ENCODE data around the gene DENND2C.

Gene DENND2C, protein sequence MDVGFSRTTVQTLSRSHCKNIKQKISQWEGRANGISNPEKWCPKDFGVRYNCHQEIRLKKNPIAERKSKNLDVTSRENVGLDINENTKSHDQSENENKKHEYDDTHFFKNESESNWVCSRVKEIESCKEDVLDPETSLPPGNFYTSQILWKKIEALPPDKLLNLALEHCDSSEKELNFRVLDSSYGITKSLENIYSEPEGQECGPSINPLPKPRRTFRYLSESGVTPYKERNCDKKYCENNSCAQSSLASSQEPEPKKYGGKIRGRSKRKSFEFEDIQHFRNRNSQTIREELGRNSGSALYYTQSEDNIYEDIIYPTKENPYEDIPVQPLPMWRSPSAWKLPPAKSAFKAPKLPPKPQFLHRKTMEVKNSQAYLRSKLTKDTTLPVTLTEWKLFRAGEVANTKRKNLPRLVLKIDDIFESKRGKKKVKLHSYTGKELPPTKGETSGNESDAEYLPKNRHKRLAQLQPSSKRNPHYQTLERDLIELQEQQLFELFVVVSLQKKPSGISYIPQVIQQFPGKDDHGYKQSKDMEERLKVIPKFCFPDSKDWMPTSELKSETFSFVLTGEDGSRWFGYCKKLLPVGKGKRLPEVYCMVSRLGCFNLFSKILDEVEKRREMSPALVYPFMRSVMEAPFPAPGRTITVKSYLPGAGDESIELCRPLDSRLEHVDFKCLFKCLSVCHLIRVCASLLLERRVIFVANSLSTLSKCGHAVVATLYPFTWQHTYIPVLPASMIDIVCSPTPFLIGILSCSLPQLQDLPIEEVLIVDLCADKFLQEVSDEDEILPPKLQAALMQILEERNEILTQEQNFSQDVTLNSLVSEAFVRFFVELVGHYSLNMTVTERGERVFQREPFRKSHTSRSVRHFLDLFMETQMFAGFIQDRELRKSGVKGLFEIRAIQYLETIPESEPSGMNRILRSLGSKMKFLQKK

DNA sequence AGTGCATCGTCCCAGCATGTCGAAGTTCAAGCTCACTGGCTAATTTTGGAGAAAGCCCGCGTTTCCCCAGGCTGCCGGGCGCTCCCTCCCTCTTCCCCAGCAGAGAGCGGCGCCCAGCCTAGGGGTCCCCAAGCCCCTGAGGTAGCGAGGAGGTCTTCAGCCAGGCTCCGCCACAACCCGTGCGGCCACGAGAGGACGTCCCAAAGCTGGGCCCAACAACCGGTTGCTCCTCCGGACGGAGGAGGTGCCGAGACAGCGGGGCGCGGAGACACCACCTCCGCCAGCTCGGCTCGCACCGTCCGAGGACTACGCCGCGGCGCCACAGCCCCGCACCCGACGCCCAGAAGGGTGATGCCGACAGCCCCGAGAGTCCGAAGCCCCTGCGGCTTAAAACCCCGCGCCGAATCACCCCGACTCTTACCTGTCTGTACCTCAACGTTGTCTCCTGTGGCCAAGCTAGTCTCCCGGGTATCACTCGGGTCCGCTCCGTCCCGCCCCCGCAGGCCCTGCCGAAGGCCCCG is at the start of gene DENND2C:
TSS of gene DENND2C (minus strand) at position 488 of the 521 bp plus-strand sequence. CDS start 44,065 bp downstream, outside the sequence.
- Histone ChIP-seq H3K36me3 (no peaks in the 10 kb centered on the region), H3K4me1 (ENCODE audit: control insufficient read depth in 1 of 2, insufficient read depth in 1 of 2, low read depth in 1 of 2, low read length in 1 of 2) (peaks cover 11 to 27% of the 10 kb centered on the region in 2 experiments), H3K9me3 (no peaks in the 10 kb centered on the region), H3K27ac (peak within 1 kb of the TSS; percentile 49), H3K4me3 (ENCODE audit: low read depth in 1 of 2, low read length in 1 of 2) (peak within 1 kb of the TSS; percentile 63 to 75), H3K27me3 (peaks cover 64% of the 10 kb centered on the region)
- TF ChIP-seq, protein P1, sequence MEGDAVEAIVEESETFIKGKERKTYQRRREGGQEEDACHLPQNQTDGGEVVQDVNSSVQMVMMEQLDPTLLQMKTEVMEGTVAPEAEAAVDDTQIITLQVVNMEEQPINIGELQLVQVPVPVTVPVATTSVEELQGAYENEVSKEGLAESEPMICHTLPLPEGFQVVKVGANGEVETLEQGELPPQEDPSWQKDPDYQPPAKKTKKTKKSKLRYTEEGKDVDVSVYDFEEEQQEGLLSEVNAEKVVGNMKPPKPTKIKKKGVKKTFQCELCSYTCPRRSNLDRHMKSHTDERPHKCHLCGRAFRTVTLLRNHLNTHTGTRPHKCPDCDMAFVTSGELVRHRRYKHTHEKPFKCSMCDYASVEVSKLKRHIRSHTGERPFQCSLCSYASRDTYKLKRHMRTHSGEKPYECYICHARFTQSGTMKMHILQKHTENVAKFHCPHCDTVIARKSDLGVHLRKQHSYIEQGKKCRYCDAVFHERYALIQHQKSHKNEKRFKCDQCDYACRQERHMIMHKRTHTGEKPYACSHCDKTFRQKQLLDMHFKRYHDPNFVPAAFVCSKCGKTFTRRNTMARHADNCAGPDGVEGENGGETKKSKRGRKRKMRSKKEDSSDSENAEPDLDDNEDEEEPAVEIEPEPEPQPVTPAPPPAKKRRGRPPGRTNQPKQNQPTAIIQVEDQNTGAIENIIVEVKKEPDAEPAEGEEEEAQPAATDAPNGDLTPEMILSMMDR (IDR thresholded peaks at IDR 0.05): no peak

DNA sequence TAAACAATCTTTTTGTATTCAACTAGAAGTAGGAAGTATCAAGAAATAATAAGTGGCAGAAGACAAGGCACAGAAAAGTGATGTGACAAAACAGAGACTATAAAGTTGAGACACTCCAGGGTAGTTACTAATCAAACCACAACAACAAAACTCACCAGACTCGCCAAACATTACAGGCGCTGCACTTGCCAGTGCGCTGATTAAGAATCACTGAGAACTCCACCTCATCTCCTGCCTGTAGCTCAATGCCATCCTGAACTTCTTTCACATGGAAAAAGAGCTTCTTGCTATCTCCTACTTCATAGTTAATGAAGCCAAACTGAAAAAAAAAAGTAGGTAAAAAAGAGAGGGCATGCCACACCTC is 49.6 kb upstream of the DENND2C start:
- no peaks in the 10 kb centered on the region for H3K9me3 ChIP-seq
- H3K27me3 ChIP-seq: no peaks in the 10 kb centered on the region
- H3K4me3 ChIP-seq (ENCODE audit: low read depth in 1 of 2, low read length in 1 of 2): no peak overlapping the region
- TF ChIP-seq, protein P1 (IDR thresholded peaks at IDR 0.05): no peak
- peaks cover 13 to 16% of the 10 kb centered on the region in 2 experiments for H3K4me1 ChIP-seq (ENCODE audit: control insufficient read depth in 1 of 2, insufficient read depth in 1 of 2, low read depth in 1 of 2, low read length in 1 of 2)
- peaks cover 82% of the 10 kb centered on the region for H3K36me3 ChIP-seq
- no peak overlapping the region for H3K27ac ChIP-seq

DNA sequence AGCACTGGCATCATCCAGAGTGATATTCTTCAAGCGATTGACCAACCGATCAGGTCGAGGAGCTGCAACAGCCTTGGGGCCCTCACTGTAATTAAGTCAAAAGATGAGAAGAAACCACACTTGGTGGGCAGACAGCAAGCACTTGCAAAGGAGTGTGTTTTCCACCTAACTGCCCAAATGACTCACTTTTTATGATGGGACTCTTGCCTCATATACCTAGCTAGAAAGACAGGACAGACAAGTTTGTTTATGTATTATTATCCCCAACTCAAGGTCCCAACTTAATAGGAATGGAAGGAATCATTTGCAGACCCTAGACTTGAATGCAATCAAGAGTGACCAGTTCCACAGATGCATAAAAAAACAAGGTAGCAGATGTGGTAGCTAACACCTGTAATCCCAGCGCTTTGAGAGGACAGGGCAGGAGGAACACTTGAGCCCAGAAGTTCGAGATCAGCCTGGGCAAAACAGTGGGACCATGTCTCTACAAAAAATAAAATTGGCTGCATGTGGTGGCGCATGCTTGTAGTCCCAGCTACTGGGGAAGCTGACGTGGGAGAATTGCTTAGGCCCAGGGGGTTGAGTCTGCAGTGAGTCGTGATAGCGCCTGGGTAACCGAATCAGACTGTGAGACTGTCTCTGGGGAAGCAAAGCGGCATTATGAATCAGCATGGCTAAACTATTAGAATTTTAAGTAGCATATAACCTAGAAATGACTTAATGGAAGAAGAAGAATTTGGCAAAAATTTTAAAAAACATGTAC is 49.0 kb upstream of the DENND2C start:
- H3K27me3 ChIP-seq: no peaks in the 10 kb centered on the region
- peaks cover 80% of the 10 kb centered on the region for H3K36me3 ChIP-seq
- TF ChIP-seq, protein P1 (IDR thresholded peaks at IDR 0.05): no peak
- H3K9me3 ChIP-seq: no peaks in the 10 kb centered on the region
- H3K4me3 ChIP-seq (ENCODE audit: low read depth in 1 of 2, low read length in 1 of 2): no peak overlapping the region
- H3K27ac ChIP-seq: no peak overlapping the region
- H3K4me1 ChIP-seq (ENCODE audit: control insufficient read depth in 1 of 2, insufficient read depth in 1 of 2, low read depth in 1 of 2, low read length in 1 of 2): peaks cover 13 to 16% of the 10 kb centered on the region in 2 experiments

DNA sequence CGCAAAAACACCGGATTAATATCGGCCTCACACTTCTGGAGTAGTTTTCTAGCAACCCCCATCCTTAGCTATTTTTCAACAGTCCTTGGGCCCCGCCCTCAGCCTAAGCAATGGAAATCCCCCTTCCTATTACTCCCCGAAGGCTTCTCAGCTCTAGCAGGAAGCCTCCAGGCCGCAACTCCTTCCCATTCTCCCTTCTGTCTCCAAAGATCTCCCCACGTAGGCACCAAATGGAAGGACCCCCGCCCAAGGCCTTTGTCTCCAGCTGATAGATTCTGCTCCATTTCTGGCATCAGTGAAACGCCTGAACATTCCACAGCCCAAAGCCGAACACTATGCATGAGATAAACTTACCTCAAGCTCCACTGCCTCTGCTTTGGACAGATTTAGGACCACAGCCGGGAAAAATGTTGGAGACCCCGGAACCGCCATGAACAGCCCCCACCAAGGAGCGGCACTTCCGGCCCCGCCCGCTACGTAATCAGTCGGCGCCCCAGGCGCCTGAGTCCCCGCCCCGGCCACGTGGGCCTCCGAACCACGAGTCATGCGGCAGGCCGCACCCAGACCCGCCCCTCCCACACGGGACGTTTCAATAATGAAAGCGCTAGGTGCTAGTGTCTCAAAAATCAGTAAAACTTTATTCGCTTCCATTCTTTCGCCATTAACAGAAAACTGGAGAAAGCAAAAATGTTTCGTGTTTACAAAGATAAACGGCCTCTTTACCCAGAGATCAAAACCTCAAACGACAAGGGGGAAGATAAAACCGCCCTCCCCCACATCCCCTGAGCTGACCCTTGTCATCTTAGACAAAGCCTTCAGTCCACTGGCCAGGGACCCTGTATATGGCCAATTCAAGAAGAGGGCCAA is 46.7 kb upstream of the DENND2C start, which contains the start of gene NRAS:
TSS of gene NRAS (minus strand) at position 468 of the 867 bp plus-strand sequence. CDS start 611 bp downstream, outside the sequence.
- Histone ChIP-seq H3K27ac (peak within 1 kb of the TSS; percentile 72), H3K4me3 (ENCODE audit: low read depth in 1 of 2, low read length in 1 of 2) (peak within 1 kb of the TSS; percentile 66 to 88), H3K9me3 (no peaks in the 10 kb centered on the region), H3K36me3 (peaks cover 77% of the 10 kb centered on the region), H3K4me1 (ENCODE audit: control insufficient read depth in 1 of 2, insufficient read depth in 1 of 2, low read depth in 1 of 2, low read length in 1 of 2) (peaks cover 13 to 16% of the 10 kb centered on the region in 2 experiments), H3K27me3 (no peaks in the 10 kb centered on the region)
- TF ChIP-seq, protein P1 (IDR thresholded peaks at IDR 0.05): no peak
